ENCODE measurements around the gene MYBPHL. TPM values are rescaled to one million over a fixed set of nuclear protein-coding genes. Genes with fewer than 3 reads are reported as not detected.
A peak's percentile ranks its signal among the peaks of the same experiment; 100 is the strongest.

The MYBPHL gene
- total RNA-seq, 1 experiment from 2014 or later: 1.1 TPM

GRCh38 chr1:109256971-109257681, 49.7 kb downstream of the MYBPHL start:
- TF ChIP-seq CTCF (IDR thresholded peaks at IDR 0.05; ENCODE audit: unreplicated experiment): no peak
- no TSS peak for BruUV-seq (replicated peaks)
- Mint-ChIP-seq H3K9me3 (ENCODE audit: unreplicated experiment) (no peaks in the 10 kb centered on the region), H3K27ac (ENCODE audit: low read depth, unreplicated experiment) (peak overlapping the region; percentile 76), H3K27me3 (ENCODE audit: insufficient read depth, unreplicated experiment) (no peaks in the 10 kb centered on the region), H3K4me1 (ENCODE audit: insufficient read depth, unreplicated experiment) (peaks cover 21% of the 10 kb centered on the region), H3K36me3 (ENCODE audit: insufficient read depth, unreplicated experiment) (no peaks in the 10 kb centered on the region), H3K4me3 (ENCODE audit: unreplicated experiment) (peak overlapping the region; percentile 19)
- ChIA-PET POLR2A (interaction anchor here (0.7 to 2.5 kb wide), 8 partner anchors 10 to 157 kb away, joined by 3 to 17 read pairs (median 3); partner anchors contain the start of genes SARS1 and SORT1), CTCF (interaction anchor here (0.6 to 3.7 kb wide), 5 partner anchors 18 to 142 kb away, joined by 3 to 17 read pairs (median 8); partner anchors contain the start of gene SORT1)
- intact Hi-C loops (cut with micrococcal nuclease): no loop called here
- peak; percentile 83 for DNase-seq (ENCODE audit: unreplicated experiment)

- BruUV-seq (replicated peaks): no TSS peak
- H3K27me3 Mint-ChIP-seq (ENCODE audit: insufficient read depth, unreplicated experiment): no peaks in the 10 kb centered on the region
- ChIA-PET POLR2A (interaction anchor here (1.2 to 2.5 kb wide), 4 partner anchors 10 to 141 kb away, joined by 3 to 17 read pairs (median 5); partner anchors contain the start of gene SORT1), CTCF (interaction anchor here (0.9 to 3.7 kb wide), 3 partner anchors 10 to 143 kb away, joined by 3 to 17 read pairs (median 11); partner anchors contain the start of gene SORT1)
- H3K27ac Mint-ChIP-seq (ENCODE audit: low read depth, unreplicated experiment): no peak overlapping the region
- H3K4me3 Mint-ChIP-seq (ENCODE audit: unreplicated experiment): no peak overlapping the region
- no peaks in the 10 kb centered on the region for H3K9me3 Mint-ChIP-seq (ENCODE audit: unreplicated experiment)
- intact Hi-C loops (cut with micrococcal nuclease): no loop called here
- no peaks in the 10 kb centered on the region for H3K36me3 Mint-ChIP-seq (ENCODE audit: insufficient read depth, unreplicated experiment)
- TF ChIP-seq CTCF (IDR thresholded peaks at IDR 0.05; ENCODE audit: unreplicated experiment): no peak
- DNase-seq (ENCODE audit: unreplicated experiment): no peak
- peaks cover 21% of the 10 kb centered on the region for H3K4me1 Mint-ChIP-seq (ENCODE audit: insufficient read depth, unreplicated experiment)
Measured at GRCh38 chr1:109256085-109256484, 50.7 kb downstream of the MYBPHL start.

GRCh38 chr1:109255678-109256077, 51.1 kb downstream of the MYBPHL start:
- H3K27me3 Mint-ChIP-seq (ENCODE audit: insufficient read depth, unreplicated experiment): no peaks in the 10 kb centered on the region
- intact Hi-C loops (cut with micrococcal nuclease): no loop called here
- no peak overlapping the region for H3K4me3 Mint-ChIP-seq (ENCODE audit: unreplicated experiment)
- peaks cover 21% of the 10 kb centered on the region for H3K4me1 Mint-ChIP-seq (ENCODE audit: insufficient read depth, unreplicated experiment)
- ChIA-PET CTCF (interaction anchor here (0.6 to 3.7 kb wide), 4 partner anchors 8 to 211 kb away, joined by 3 to 17 read pairs (median 9); partner anchors contain the start of gene SORT1), POLR2A (interaction anchor here (1.4 to 2.7 kb wide), 3 partner anchors 10 to 41 kb away, joined by 6 to 20 read pairs (median 17); partner anchors contain the start of gene SARS1)
- TF ChIP-seq CTCF (IDR thresholded peaks at IDR 0.05; ENCODE audit: unreplicated experiment): no peak
- no TSS peak for BruUV-seq (replicated peaks)
- no peaks in the 10 kb centered on the region for H3K36me3 Mint-ChIP-seq (ENCODE audit: insufficient read depth, unreplicated experiment)
- no peak for DNase-seq (ENCODE audit: unreplicated experiment)
- no peaks in the 10 kb centered on the region for H3K9me3 Mint-ChIP-seq (ENCODE audit: unreplicated experiment)
- peak overlapping the region; percentile 46 for H3K27ac Mint-ChIP-seq (ENCODE audit: low read depth, unreplicated experiment)

- no peak for DNase-seq (ENCODE audit: unreplicated experiment)
- Mint-ChIP-seq H3K4me1 (ENCODE audit: insufficient read depth, unreplicated experiment) (peaks cover 21% of the 10 kb centered on the region), H3K27me3 (ENCODE audit: insufficient read depth, unreplicated experiment) (no peaks in the 10 kb centered on the region), H3K27ac (ENCODE audit: low read depth, unreplicated experiment) (peak overlapping the region; percentile 46), H3K9me3 (ENCODE audit: unreplicated experiment) (no peaks in the 10 kb centered on the region), H3K36me3 (ENCODE audit: insufficient read depth, unreplicated experiment) (no peaks in the 10 kb centered on the region), H3K4me3 (ENCODE audit: unreplicated experiment) (no peak overlapping the region)
- ChIA-PET CTCF (interaction anchor here (0.6 to 3.7 kb wide), 5 partner anchors 9 to 211 kb away, joined by 3 to 17 read pairs (median 8); partner anchors contain the start of gene SORT1), POLR2A (interaction anchor here (1.4 to 2.8 kb wide), 4 partner anchors 9 to 41 kb away, joined by 6 to 20 read pairs (median 16); partner anchors contain the start of gene SARS1)
- BruUV-seq (replicated peaks): no TSS peak
- no peak for TF ChIP-seq CTCF (IDR thresholded peaks at IDR 0.05; ENCODE audit: unreplicated experiment)
- intact Hi-C loops (cut with micrococcal nuclease): no loop called here
Measured at GRCh38 chr1:109255097-109255651, 51.6 kb downstream of the MYBPHL start.
